NB4 (cell line): ENCODE results near the gene RIT2.

Experiments used
- MAX ChIP-seq: IDR thresholded peaks from 2 replicates; pipeline ENCODE4 v1.6.1; 2011; ENCODE audit warnings: low read depth, low read length
- MYC ChIP-seq: IDR thresholded peaks from 2 replicates; pipeline ENCODE4 v1.6.1; 2011; ENCODE audit warnings: low read depth, low read length
- POLR2A ChIP-seq: IDR thresholded peaks from 2 replicates; pipeline ENCODE4 v1.6.1; 2011; ENCODE audit warnings: mild to moderate bottlenecking; ENCODE audit not compliant: insufficient read length; ENCODE audit errors: extremely low read depth
- TF ChIP-seq, protein P1 (sequence below): IDR thresholded peaks from one replicate; pipeline ENCODE4 v1.5.1; 2012; ENCODE audit warnings: low read depth, low read length

DNA sequence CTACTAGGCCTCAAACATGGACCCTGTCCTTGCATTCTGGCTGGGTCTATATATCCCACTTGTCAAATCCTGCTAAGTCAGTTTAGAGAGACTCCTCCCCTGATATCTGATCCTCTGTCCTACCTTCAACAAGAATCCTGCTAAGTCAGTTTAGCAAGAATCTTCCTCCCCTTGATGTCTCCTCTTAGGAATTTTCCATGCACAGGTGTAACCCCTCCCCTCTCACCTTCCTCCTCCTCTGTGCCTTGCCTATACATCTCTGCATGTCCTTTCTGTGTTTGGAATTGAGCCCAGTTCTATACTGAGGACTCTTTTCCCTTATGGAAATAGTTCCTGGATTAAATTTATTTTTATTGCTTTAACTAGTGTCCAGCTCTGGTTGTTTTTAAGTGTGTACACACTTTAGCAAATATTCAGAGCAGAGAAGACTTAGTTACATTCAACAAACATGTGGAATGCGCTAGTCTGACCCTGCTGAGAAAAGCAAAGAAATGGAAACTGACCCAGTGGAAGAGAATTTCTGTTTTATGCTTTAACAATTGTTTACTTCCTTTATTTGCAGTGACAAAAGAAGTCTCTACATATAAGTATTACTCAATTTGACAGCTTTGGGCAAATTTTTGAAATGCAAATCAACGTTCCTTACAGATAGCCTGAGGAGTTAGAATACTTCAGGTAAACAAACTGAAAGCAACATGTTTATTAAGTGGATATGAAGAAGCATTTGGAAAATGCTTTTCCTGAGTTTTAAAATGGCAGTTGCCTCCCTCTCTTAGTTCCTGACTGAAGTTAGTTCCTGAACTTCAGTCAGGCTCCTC is 80.6 kb downstream of the RIT2 start:
- TF ChIP-seq POLR2A, result no peak
- TF ChIP-seq, protein P1, sequence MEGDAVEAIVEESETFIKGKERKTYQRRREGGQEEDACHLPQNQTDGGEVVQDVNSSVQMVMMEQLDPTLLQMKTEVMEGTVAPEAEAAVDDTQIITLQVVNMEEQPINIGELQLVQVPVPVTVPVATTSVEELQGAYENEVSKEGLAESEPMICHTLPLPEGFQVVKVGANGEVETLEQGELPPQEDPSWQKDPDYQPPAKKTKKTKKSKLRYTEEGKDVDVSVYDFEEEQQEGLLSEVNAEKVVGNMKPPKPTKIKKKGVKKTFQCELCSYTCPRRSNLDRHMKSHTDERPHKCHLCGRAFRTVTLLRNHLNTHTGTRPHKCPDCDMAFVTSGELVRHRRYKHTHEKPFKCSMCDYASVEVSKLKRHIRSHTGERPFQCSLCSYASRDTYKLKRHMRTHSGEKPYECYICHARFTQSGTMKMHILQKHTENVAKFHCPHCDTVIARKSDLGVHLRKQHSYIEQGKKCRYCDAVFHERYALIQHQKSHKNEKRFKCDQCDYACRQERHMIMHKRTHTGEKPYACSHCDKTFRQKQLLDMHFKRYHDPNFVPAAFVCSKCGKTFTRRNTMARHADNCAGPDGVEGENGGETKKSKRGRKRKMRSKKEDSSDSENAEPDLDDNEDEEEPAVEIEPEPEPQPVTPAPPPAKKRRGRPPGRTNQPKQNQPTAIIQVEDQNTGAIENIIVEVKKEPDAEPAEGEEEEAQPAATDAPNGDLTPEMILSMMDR, result no peak
- no peak for TF ChIP-seq MYC
- TF ChIP-seq MAX, result no peak
